Gastroesophageal sphincter (tissue), 4 donors: Measurements from ENCODE around the gene HPSE2. TPM values are rescaled to one million over a fixed set of nuclear protein-coding genes. Genes with fewer than 3 reads are reported as not detected.
A peak's percentile ranks its signal among the peaks of the same experiment; 100 is the strongest.

ENCODE experiments used
- ATAC-seq: fragments of 150-250 bp; one replicate; pipeline ENCODE4 v1.9.1; 2016; ENCODE audit warnings: mild to moderate bottlenecking, moderate library complexity
- H3K27ac ChIP-seq, 4 donors: fragments of 200-600 bp; sonication (generic) in 3 of 4; 1 replicate in 3 of 4; 2 replicates in 1 of 4; pipeline ENCODE4 v1.5.1; 2016 to 2019
- H3K27me3 ChIP-seq: fragments of 200-600 bp; sonication (generic); one replicate; pipeline ENCODE4 v1.5.1; 2019
- H3K36me3 ChIP-seq, 2 donors: fragments of 200-600 bp; sonication (generic); one replicate each; pipeline ENCODE4 v1.5.1; 2019; ENCODE audit warnings: control low read depth in 1 of 2
- H3K4me1 ChIP-seq, 3 donors: fragments of 200-600 bp; sonication (generic); 1 replicate in 2 of 3; 2 replicates in 1 of 3; pipeline ENCODE4 v1.5.1; 2016 to 2019; ENCODE audit warnings: control low read depth in 2 of 3
- H3K4me3 ChIP-seq, 2 donors: fragments of 200-600 bp; sonication (generic); one replicate each; pipeline ENCODE4 v1.5.1; 2019; ENCODE audit warnings: mild to moderate bottlenecking in 1 of 2, moderate library complexity in 1 of 2
- H3K9me3 ChIP-seq, 3 donors: fragments of 200-600 bp; sonication (generic); one replicate each; pipeline ENCODE4 v1.5.1; 2017 to 2019; ENCODE audit warnings: control low read depth in 2 of 3
- EP300 ChIP-seq: sonication (generic); formaldehyde crosslinking; IDR thresholded peaks from one replicate; pipeline ENCODE4 v1.6.1; 2017; ENCODE audit warnings: antibody characterized with exemption, mild to moderate bottlenecking
- POLR2A ChIP-seq, 2 donors: fragments of 450-650 bp; IDR thresholded peaks; one replicate each; pipeline ENCODE4 v1.6.1; 2017; ENCODE audit warnings: antibody characterized with exemption in 2 of 2, mild to moderate bottlenecking in 2 of 2, moderate library complexity in 1 of 2
- POLR2AphosphoS5 ChIP-seq: sonication (generic); formaldehyde crosslinking; IDR thresholded peaks from one replicate; pipeline ENCODE4 v1.6.1; 2017; ENCODE audit warnings: antibody characterized with exemption
- WGBS, 2 donors: methylation state at CpG; one replicate each; pipeline ENCODE4 v1.1.5; 2018; ENCODE audit warnings: low coverage in 1 of 2; 5-methylcytosine and 5-hydroxymethylcytosine counted together
- total RNA-seq, 4 donors: library from RNA; depleted of rRNA; stranded (reverse); fragments of >200 nt; gene quantifications; one replicate each; pipeline ENCODE4 v1.1.0, GENCODE V29; 2016
- TF ChIP-seq, protein P1 (sequence below), 4 experiments: fragments of 200-600 bp in 2 of 4; fragments of 450-650 bp in 2 of 4; sonication (generic) in 1 of 4; IDR thresholded peaks; one replicate each; pipeline ENCODE4 v1.5.1; 2017 to 2019; ENCODE audit warnings: antibody characterized with exemption in 4 of 4, mild to moderate bottlenecking in 2 of 4, moderate library complexity in 2 of 4

HPSE2 gene
- total RNA-seq, 4 donors from 2014 or later = 19.1 to 74.5 (median 58.8) TPM

DNA sequence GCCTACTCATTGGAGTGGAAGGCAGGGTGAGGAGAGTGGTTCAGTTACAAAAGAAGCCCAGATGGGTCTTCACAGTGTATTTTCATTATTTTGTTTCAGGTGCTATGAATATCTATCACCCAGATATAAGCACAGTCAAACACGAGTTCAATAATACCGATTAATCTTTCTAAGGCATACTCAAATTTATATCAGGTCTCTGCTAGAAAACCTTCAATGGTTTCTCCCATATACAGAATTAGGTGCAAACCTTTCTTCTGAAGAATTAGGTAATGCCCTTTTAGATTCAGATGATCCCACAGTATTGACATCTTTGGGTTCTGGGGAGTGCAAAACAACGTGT lies 774.2 kb downstream of the HPSE2 start:
- peaks cover 0 to 16% of the 10 kb centered on the region in 2 donors for H3K36me3 ChIP-seq
- peak overlapping the region in 3 of 4 donors; percentile 40 to 61 (median 61) for H3K27ac ChIP-seq
- H3K9me3 ChIP-seq = no peaks in the 10 kb centered on the region
- H3K27me3 ChIP-seq = no peaks in the 10 kb centered on the region
- 78 to 83% methylated on average over 3 of the region's 3 CpGs for WGBS, 2 donors
- TF ChIP-seq, protein P1, sequence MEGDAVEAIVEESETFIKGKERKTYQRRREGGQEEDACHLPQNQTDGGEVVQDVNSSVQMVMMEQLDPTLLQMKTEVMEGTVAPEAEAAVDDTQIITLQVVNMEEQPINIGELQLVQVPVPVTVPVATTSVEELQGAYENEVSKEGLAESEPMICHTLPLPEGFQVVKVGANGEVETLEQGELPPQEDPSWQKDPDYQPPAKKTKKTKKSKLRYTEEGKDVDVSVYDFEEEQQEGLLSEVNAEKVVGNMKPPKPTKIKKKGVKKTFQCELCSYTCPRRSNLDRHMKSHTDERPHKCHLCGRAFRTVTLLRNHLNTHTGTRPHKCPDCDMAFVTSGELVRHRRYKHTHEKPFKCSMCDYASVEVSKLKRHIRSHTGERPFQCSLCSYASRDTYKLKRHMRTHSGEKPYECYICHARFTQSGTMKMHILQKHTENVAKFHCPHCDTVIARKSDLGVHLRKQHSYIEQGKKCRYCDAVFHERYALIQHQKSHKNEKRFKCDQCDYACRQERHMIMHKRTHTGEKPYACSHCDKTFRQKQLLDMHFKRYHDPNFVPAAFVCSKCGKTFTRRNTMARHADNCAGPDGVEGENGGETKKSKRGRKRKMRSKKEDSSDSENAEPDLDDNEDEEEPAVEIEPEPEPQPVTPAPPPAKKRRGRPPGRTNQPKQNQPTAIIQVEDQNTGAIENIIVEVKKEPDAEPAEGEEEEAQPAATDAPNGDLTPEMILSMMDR (IDR thresholded peaks at IDR 0.05) = no peak
- TF ChIP-seq POLR2A (IDR thresholded peaks at IDR 0.05) = no peak
- no peak for TF ChIP-seq POLR2AphosphoS5
- TF ChIP-seq EP300 = no peak
- no peak for ATAC-seq
- H3K4me1 ChIP-seq = peaks cover 0 to 12% (median 3%) of the 10 kb centered on the region in 3 donors
- no peak overlapping the region for H3K4me3 ChIP-seq

DNA sequence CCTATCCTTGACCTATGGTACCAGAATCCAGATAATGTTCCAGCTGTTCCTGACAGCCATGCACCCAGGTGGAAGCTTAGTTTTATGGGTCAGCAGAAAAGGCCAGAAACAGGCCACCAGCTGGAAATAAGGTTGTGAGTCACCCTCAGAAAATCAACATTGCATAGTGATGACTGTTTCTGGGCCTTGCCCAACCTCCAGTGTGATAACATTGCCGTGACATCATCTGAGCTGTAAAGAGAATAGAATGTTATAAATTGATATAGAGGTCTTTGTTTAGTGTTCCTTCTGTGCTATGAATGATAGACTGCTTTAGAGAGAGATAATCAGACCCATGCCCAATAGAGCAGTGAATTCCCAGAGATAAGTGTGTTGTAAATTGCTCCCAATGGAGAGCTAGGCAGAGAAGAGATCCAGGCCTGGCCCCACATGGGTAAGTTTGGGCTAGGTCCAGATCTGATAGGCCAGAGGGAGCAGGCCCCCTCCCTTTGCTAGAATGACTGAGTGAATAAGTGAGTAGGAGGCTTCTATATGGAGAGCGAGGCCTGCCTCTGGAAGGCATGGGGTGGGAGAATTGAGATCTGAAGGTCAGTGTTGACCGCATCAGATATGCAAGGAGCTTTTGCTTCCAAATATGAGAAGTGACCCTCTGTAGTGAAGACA lies 774.7 kb downstream of the HPSE2 start:
- no peaks in the 10 kb centered on the region for H3K9me3 ChIP-seq
- H3K27ac ChIP-seq = peak overlapping the region in 3 of 4 donors; percentile 40 to 61 (median 61)
- 62 to 76% methylated on average over 2 to 3 of the region's 3 CpGs for WGBS, 2 donors
- no peak overlapping the region for H3K4me3 ChIP-seq
- peak; percentile 92 for ATAC-seq
- no peaks in the 10 kb centered on the region for H3K27me3 ChIP-seq
- H3K36me3 ChIP-seq = peaks cover 0 to 16% of the 10 kb centered on the region in 2 donors
- peaks cover 0 to 12% (median 3%) of the 10 kb centered on the region in 3 donors for H3K4me1 ChIP-seq
- TF ChIP-seq, protein P1 (IDR thresholded peaks at IDR 0.05) = no peak
- TF ChIP-seq EP300 (no peak), POLR2A (IDR thresholded peaks at IDR 0.05) (no peak), POLR2AphosphoS5 (peak; percentile 96)

DNA sequence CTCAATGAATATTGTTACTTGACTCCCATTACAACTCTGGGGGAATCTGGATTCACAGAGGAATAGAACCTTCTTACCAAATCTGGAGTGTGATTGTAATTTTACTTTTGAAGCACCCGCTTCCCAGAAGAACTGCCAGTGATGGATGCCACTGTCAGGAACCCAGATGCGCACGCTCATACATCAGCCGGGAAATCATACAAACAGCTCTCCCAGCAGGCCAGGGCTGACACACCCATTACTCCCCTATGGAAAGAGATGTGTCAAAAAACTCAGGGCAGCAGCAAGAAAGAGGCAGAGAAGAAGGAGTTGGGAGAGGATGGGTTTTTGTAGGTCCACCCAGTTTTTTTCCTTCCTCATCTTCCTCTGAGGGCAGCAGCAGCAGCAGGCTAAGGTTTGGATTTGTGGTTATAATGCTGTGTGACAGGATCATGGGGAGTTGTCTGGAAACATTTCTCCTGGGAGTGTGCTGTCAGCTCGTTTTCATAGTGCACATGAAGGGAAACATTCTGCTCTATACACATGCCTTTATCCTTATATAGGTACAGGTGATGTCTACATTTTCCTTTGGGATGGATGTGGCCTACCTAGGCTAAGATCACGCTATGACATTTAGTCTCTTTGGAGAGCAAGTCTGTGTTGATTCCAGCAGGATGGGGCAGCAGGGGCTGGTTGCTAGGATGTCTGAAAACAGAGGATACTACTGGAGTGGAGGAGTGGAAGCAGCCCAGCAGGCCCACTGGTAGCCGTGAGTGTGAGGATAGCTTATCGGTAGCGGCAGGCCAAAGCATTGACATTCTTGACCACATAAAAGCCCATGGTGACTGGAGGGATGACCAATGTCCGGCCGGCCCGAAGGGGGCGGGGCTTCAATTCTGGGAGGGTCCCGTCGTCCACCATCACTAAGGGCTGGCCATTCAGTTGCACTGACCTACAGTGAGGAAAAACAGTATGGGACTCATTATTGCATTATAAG lies 776.6 kb downstream of the HPSE2 start:
- TF ChIP-seq, protein P1 (IDR thresholded peaks at IDR 0.05) = no peak
- TF ChIP-seq POLR2A (IDR thresholded peaks at IDR 0.05) (no peak), EP300 (no peak), POLR2AphosphoS5 (no peak)
- Histone ChIP-seq H3K9me3 (no peaks in the 10 kb centered on the region), H3K27ac (no peak overlapping the region), H3K36me3 (peaks cover 0 to 16% of the 10 kb centered on the region in 2 donors), H3K4me3 (no peak overlapping the region), H3K4me1 (peaks cover 0 to 12% (median 3%) of the 10 kb centered on the region in 3 donors), H3K27me3 (no peaks in the 10 kb centered on the region)
- ATAC-seq = no peak
- 77 to 84% methylated on average over 7 to 10 of the region's 15 CpGs for WGBS, 2 donors

DNA sequence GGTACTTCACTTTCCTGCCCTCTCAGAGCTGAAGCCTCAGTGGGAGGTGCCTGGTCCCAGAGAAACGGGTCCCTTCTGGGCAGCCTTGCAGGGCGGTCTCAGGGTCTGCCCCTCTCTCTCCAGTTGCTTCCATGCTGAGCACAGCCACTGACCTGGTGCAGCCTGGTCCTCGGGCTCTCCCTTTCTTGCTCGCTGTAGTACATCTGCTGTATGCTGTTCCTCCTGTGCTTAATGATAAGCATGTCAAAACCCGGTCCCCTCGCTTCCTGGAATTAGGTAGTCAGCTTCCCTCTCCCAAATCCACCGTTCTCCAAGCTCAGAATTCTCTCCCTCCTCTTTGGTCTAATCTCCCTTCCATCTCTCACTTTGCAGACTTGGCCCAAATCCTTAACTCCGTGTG lies 777.9 kb downstream of the HPSE2 start:
- H3K9me3 ChIP-seq = no peaks in the 10 kb centered on the region
- 43 to 82% methylated on average over 2 to 7 of the region's 8 CpGs for WGBS, 2 donors
- TF ChIP-seq, protein P1 (IDR thresholded peaks at IDR 0.05) = no peak
- TF ChIP-seq POLR2A (IDR thresholded peaks at IDR 0.05) (no peak), EP300 (no peak), POLR2AphosphoS5 (no peak)
- H3K27ac ChIP-seq = no peak overlapping the region
- H3K4me3 ChIP-seq = no peak overlapping the region
- ATAC-seq = no peak
- peaks cover 0 to 12% (median 3%) of the 10 kb centered on the region in 3 donors for H3K4me1 ChIP-seq
- no peaks in the 10 kb centered on the region for H3K27me3 ChIP-seq
- H3K36me3 ChIP-seq = peaks cover 0 to 16% of the 10 kb centered on the region in 2 donors
